Measurements from ENCODE around the gene CABP1. TPM values are rescaled to one million over a fixed set of nuclear protein-coding genes. Genes with fewer than 3 reads are reported as not detected.

CABP1 gene
- total and polyA plus RNA-seq, 9 of the 15 experiments (the other 6 are each of a cell fraction or from before 2014, with no cell fraction given) = not detected

DNA sequence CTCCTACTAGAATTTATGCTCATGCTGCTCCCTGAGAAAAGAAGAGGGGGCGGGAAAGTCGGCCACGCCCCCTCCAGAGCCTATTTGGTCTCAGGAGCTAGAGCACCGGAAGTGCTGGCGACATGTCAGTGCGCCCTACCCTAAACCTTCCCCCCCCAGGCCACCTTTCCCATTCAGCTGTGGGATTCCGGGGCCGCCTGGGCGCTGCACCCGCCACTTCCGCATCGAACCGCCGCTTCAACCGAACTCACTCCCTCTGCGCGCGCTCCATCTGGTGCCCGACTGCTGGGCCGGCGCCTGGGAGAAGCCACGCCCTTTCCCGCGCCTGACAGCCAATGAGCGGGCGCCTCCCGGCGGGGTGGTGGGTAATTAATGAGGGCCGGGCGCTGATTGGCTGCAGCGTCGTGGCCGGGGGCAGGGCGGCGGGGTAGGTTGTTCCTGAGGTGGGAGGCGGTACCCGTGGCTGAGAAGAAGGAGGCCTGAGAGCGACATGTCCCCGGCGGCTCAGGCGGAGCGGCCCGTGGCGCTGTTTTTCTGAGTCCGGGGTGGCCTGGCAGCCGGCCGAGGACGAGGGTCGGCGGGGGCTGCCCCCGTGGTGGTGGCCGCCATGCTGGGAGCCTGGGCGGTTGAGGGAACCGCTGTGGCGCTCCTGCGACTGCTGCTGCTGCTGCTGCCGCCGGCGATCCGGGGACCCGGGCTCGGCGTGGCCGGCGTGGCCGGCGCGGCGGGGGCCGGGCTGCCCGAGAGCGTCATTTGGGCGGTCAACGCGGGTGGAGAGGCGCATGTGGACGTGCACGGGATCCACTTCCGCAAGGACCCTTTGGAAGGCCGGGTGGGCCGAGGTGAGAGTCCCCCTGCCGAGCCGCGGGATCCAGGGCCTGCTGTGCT, 46.5 kb downstream of the CABP1 start, which contains the start of gene MLEC (continued):
- TF ChIP-seq, protein P1, sequence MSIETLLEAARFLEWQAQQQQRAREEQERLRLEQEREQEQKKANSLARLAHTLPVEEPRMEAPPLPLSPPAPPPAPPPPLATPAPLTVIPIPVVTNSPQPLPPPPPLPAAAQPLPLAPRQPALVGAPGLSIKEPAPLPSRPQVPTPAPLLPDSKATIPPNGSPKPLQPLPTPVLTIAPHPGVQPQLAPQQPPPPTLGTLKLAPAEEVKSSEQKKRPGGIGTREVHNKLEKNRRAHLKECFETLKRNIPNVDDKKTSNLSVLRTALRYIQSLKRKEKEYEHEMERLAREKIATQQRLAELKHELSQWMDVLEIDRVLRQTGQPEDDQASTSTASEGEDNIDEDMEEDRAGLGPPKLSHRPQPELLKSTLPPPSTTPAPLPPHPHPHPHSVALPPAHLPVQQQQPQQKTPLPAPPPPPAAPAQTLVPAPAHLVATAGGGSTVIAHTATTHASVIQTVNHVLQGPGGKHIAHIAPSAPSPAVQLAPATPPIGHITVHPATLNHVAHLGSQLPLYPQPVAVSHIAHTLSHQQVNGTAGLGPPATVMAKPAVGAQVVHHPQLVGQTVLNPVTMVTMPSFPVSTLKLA (conservative IDR thresholded peaks at IDR 0.05) = peak; percentile 82 to 92
- TF ChIP-seq ZNF707 (CRISPR knock-in tag; conservative IDR thresholded peaks at IDR 0.05) (no peak), ATF7 (IDR thresholded peaks at IDR 0.05) (peak; percentile 87), SAP30 (IDR thresholded peaks at IDR 0.05; ENCODE audit: borderline replicate concordance, insufficient read depth, low read depth, low read length, poor library complexity, severe bottlenecking) (peak; percentile 65), ELF1 (tag; IDR thresholded peaks at IDR 0.05) (peak; percentile 97), SREBF2 (CRISPR knock-in tag; IDR thresholded peaks at IDR 0.05) (peak; percentile 39; the same call in 1 of the 2 replicates), GABPA (tag; conservative IDR thresholded peaks at IDR 0.05; ENCODE audit: low read depth) (peak; percentile 99), POLR2A (conservative IDR thresholded peaks at IDR 0.05) (peak; percentile 80), SP2 (IDR thresholded peaks at IDR 0.05; ENCODE audit: extremely low read depth, low read depth, low read length, poor library complexity, severe bottlenecking) (peak; percentile 37), NUFIP1 (IDR thresholded peaks at IDR 0.05; ENCODE audit: partially characterized antibody) (no peak), NONO (IDR thresholded peaks at IDR 0.05; ENCODE audit: low read depth in 2 of 2, low read length in 1 of 2) (no peak; a peak in 1 of 4 replicates), SRSF3 (IDR thresholded peaks at IDR 0.05; ENCODE audit: insufficient read depth, low read length) (no peak)
- TF ChIP-seq, protein P2, sequence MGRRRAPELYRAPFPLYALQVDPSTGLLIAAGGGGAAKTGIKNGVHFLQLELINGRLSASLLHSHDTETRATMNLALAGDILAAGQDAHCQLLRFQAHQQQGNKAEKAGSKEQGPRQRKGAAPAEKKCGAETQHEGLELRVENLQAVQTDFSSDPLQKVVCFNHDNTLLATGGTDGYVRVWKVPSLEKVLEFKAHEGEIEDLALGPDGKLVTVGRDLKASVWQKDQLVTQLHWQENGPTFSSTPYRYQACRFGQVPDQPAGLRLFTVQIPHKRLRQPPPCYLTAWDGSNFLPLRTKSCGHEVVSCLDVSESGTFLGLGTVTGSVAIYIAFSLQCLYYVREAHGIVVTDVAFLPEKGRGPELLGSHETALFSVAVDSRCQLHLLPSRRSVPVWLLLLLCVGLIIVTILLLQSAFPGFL (CRISPR knock-in tag; IDR thresholded peaks at IDR 0.05) = no peak
- TF ChIP-seq, protein P3, sequence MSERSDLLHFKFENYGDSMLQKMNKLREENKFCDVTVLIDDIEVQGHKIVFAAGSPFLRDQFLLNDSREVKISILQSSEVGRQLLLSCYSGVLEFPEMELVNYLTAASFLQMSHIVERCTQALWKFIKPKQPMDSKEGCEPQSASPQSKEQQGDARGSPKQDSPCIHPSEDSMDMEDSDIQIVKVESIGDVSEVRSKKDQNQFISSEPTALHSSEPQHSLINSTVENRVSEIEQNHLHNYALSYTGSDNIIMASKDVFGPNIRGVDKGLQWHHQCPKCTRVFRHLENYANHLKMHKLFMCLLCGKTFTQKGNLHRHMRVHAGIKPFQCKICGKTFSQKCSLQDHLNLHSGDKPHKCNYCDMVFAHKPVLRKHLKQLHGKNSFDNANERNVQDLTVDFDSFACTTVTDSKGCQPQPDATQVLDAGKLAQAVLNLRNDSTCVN (CRISPR knock-in tag; IDR thresholded peaks at IDR 0.05) = no peak
- TF ChIP-seq, protein P4, sequence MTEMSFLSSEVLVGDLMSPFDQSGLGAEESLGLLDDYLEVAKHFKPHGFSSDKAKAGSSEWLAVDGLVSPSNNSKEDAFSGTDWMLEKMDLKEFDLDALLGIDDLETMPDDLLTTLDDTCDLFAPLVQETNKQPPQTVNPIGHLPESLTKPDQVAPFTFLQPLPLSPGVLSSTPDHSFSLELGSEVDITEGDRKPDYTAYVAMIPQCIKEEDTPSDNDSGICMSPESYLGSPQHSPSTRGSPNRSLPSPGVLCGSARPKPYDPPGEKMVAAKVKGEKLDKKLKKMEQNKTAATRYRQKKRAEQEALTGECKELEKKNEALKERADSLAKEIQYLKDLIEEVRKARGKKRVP (CRISPR knock-in tag; IDR thresholded peaks at IDR 0.05) = no peak
- TF ChIP-seq, protein P5, sequence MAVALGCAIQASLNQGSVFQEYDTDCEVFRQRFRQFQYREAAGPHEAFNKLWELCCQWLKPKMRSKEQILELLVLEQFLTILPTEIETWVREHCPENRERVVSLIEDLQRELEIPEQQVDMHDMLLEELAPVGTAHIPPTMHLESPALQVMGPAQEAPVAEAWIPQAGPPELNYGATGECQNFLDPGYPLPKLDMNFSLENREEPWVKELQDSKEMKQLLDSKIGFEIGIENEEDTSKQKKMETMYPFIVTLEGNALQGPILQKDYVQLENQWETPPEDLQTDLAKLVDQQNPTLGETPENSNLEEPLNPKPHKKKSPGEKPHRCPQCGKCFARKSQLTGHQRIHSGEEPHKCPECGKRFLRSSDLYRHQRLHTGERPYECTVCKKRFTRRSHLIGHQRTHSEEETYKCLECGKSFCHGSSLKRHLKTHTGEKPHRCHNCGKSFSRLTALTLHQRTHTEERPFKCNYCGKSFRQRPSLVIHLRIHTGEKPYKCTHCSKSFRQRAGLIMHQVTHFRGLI (CRISPR knock-in tag; IDR thresholded peaks at IDR 0.05) = no peak
- TF ChIP-seq, protein P6, sequence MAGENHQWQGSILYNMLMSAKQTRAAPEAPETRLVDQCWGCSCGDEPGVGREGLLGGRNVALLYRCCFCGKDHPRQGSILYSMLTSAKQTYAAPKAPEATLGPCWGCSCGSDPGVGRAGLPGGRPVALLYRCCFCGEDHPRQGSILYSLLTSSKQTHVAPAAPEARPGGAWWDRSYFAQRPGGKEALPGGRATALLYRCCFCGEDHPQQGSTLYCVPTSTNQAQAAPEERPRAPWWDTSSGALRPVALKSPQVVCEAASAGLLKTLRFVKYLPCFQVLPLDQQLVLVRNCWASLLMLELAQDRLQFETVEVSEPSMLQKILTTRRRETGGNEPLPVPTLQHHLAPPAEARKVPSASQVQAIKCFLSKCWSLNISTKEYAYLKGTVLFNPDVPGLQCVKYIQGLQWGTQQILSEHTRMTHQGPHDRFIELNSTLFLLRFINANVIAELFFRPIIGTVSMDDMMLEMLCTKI (IDR thresholded peaks at IDR 0.05; ENCODE audit: partially characterized antibody) = no peak
